ENCODE measurements around the gene FOXP1. TPM values are rescaled to one million over a fixed set of nuclear protein-coding genes. Genes with fewer than 3 reads are reported as not detected.

Gene FOXP1
- total and polyA plus RNA-seq, 2 experiments from 2014 or later: 37.4 to 59.9 TPM

GRCh38 chr3:71484047-71484446, 99.5 kb downstream of the FOXP1 start:
- 94 to 99% methylated on average over 2 of the region's 2 CpGs for WGBS, 2 experiments (ENCODE audit: low coverage in 1 of 2, low lambda C conversion rate in 2 of 2, missing lambda C conversion rate in 2 of 2)
- no peaks in the 10 kb centered on the region for H4K20me1 ChIP-seq (ENCODE audit: insufficient read depth)
- no peak overlapping the region for H3K9ac ChIP-seq
- no peak overlapping the region for H3K4me3 ChIP-seq
- TF ChIP-seq EZH2 (IDR thresholded peaks at IDR 0.05; ENCODE audit: insufficient read depth, poor library complexity, severe bottlenecking) (no peak), EZH2phosphoT487 (IDR thresholded peaks at IDR 0.05; ENCODE audit: insufficient read depth, low read depth) (no peak)
- H3K27ac ChIP-seq: no peak overlapping the region
- no peak overlapping the region for H2AFZ ChIP-seq
- H3F3A ChIP-seq (ENCODE audit: insufficient read depth): no peaks in the 10 kb centered on the region
- H3K9me3 ChIP-seq (ENCODE audit: low read depth): no peaks in the 10 kb centered on the region
- in situ Hi-C loops (cut with MboI): no loop called here
- H3K79me2 ChIP-seq (ENCODE audit: insufficient read depth): peaks cover 69% of the 10 kb centered on the region
- no peaks in the 10 kb centered on the region for H3K27me3 ChIP-seq (replicated peaks; ENCODE audit: insufficient read depth)
- DNase-seq: no peak
- no peaks in the 10 kb centered on the region for H3K9me2 ChIP-seq (ENCODE audit: insufficient read depth)
- no peak overlapping the region for H3K4me2 ChIP-seq (ENCODE audit: unreplicated experiment)
- H3K4me1 ChIP-seq (ENCODE audit: insufficient read depth): no peaks in the 10 kb centered on the region
- no peaks in the 10 kb centered on the region for H3K36me3 ChIP-seq (ENCODE audit: low read depth)

- in situ Hi-C loops (cut with MboI): no loop called here
- no peak overlapping the region for H3K9ac ChIP-seq
- no peaks in the 10 kb centered on the region for H3K27me3 ChIP-seq (replicated peaks; ENCODE audit: insufficient read depth)
- TF ChIP-seq EZH2 (IDR thresholded peaks at IDR 0.05; ENCODE audit: insufficient read depth, poor library complexity, severe bottlenecking): no peak
- H3K9me2 ChIP-seq (ENCODE audit: insufficient read depth): no peaks in the 10 kb centered on the region
- H3K4me3 ChIP-seq: no peak overlapping the region
- 86 to 92% methylated on average over 5 of the region's 5 CpGs for WGBS, 2 experiments (ENCODE audit: low coverage in 1 of 2, low lambda C conversion rate in 2 of 2, missing lambda C conversion rate in 2 of 2)
- H4K20me1 ChIP-seq (ENCODE audit: insufficient read depth): no peaks in the 10 kb centered on the region
- H3K9me3 ChIP-seq (ENCODE audit: low read depth): no peaks in the 10 kb centered on the region
- H2AFZ ChIP-seq: no peak overlapping the region
- H3K4me1 ChIP-seq (ENCODE audit: insufficient read depth): no peaks in the 10 kb centered on the region
- no peak for DNase-seq
- no peaks in the 10 kb centered on the region for H3F3A ChIP-seq (ENCODE audit: insufficient read depth)
- H3K4me2 ChIP-seq (ENCODE audit: unreplicated experiment): no peak overlapping the region
- no peaks in the 10 kb centered on the region for H3K36me3 ChIP-seq (ENCODE audit: low read depth)
- H3K27ac ChIP-seq: no peak overlapping the region
- peaks cover 82% of the 10 kb centered on the region for H3K79me2 ChIP-seq (ENCODE audit: insufficient read depth)
These were observed 100.8 kb downstream of the FOXP1 start for GRCh38 chr3:71482771-71483170.

- Histone ChIP-seq H3K9me3 (ENCODE audit: low read depth) (no peaks in the 10 kb centered on the region), H3K79me2 (ENCODE audit: insufficient read depth) (peaks cover 69% of the 10 kb centered on the region), H3K4me2 (ENCODE audit: unreplicated experiment) (no peak overlapping the region), H3K9me2 (ENCODE audit: insufficient read depth) (no peaks in the 10 kb centered on the region), H3K4me3 (no peak overlapping the region), H3K27me3 (replicated peaks; ENCODE audit: insufficient read depth) (no peaks in the 10 kb centered on the region), H3K9ac (no peak overlapping the region), H4K20me1 (ENCODE audit: insufficient read depth) (no peaks in the 10 kb centered on the region), H3K4me1 (ENCODE audit: insufficient read depth) (no peaks in the 10 kb centered on the region), H3F3A (ENCODE audit: insufficient read depth) (no peaks in the 10 kb centered on the region), H3K36me3 (ENCODE audit: low read depth) (no peaks in the 10 kb centered on the region), H3K27ac (no peak overlapping the region), H2AFZ (no peak overlapping the region)
- no peak for TF ChIP-seq EZH2phosphoT487 (IDR thresholded peaks at IDR 0.05; ENCODE audit: insufficient read depth, low read depth)
- TF ChIP-seq EZH2 (IDR thresholded peaks at IDR 0.05; ENCODE audit: insufficient read depth, poor library complexity, severe bottlenecking): no peak
- 34 to 35% methylated on average over 2 of the region's 2 CpGs for WGBS, 2 experiments (ENCODE audit: low coverage in 1 of 2, low lambda C conversion rate in 2 of 2, missing lambda C conversion rate in 2 of 2)
- DNase-seq: peak; percentile 63
- in situ Hi-C loops (cut with MboI): no loop called here
These were observed 105.0 kb downstream of the FOXP1 start for GRCh38 chr3:71478568-71478967.

GRCh38 chr3:71476950-71477349, 106.6 kb downstream of the FOXP1 start:
- H4K20me1 ChIP-seq (ENCODE audit: insufficient read depth): no peaks in the 10 kb centered on the region
- no peaks in the 10 kb centered on the region for H3K9me3 ChIP-seq (ENCODE audit: low read depth)
- no peaks in the 10 kb centered on the region for H3K9me2 ChIP-seq (ENCODE audit: insufficient read depth)
- no peak for TF ChIP-seq EZH2phosphoT487 (IDR thresholded peaks at IDR 0.05; ENCODE audit: insufficient read depth, low read depth)
- no peak overlapping the region for H2AFZ ChIP-seq
- H3K4me2 ChIP-seq (ENCODE audit: unreplicated experiment): no peak overlapping the region
- H3K9ac ChIP-seq: no peak overlapping the region
- 92 to 97% methylated on average over 2 of the region's 2 CpGs for WGBS, 2 experiments (ENCODE audit: low coverage in 1 of 2, low lambda C conversion rate in 2 of 2, missing lambda C conversion rate in 2 of 2)
- H3K79me2 ChIP-seq (ENCODE audit: insufficient read depth): peaks cover 74% of the 10 kb centered on the region
- H3K27ac ChIP-seq: no peak overlapping the region
- H3F3A ChIP-seq (ENCODE audit: insufficient read depth): no peaks in the 10 kb centered on the region
- in situ Hi-C loops (cut with MboI): no loop called here
- no peaks in the 10 kb centered on the region for H3K36me3 ChIP-seq (ENCODE audit: low read depth)
- H3K4me1 ChIP-seq (ENCODE audit: insufficient read depth): no peaks in the 10 kb centered on the region
- no peak for DNase-seq
- H3K27me3 ChIP-seq (replicated peaks; ENCODE audit: insufficient read depth): no peaks in the 10 kb centered on the region
- H3K4me3 ChIP-seq: no peak overlapping the region

GRCh38 chr3:71469138-71469435, 114.4 kb downstream of the FOXP1 start:
- no peaks in the 10 kb centered on the region for H3F3A ChIP-seq (ENCODE audit: insufficient read depth)
- no peak overlapping the region for H3K27ac ChIP-seq
- no peak overlapping the region for H3K4me3 ChIP-seq
- H3K27me3 ChIP-seq (replicated peaks; ENCODE audit: insufficient read depth): no peaks in the 10 kb centered on the region
- H3K9ac ChIP-seq: no peak overlapping the region
- WGBS, 2 experiments (ENCODE audit: low coverage in 1 of 2, low lambda C conversion rate in 2 of 2, missing lambda C conversion rate in 2 of 2): 45 to 50% methylated on average over 1 of the region's 1 CpG
- no peaks in the 10 kb centered on the region for H4K20me1 ChIP-seq (ENCODE audit: insufficient read depth)
- H3K9me2 ChIP-seq (ENCODE audit: insufficient read depth): no peaks in the 10 kb centered on the region
- H3K79me2 ChIP-seq (ENCODE audit: insufficient read depth): peaks cover 36% of the 10 kb centered on the region
- no peak overlapping the region for H2AFZ ChIP-seq
- H3K9me3 ChIP-seq (ENCODE audit: low read depth): no peaks in the 10 kb centered on the region
- no peak for TF ChIP-seq EZH2 (IDR thresholded peaks at IDR 0.05; ENCODE audit: insufficient read depth, poor library complexity, severe bottlenecking)
- no peak for TF ChIP-seq EZH2phosphoT487 (IDR thresholded peaks at IDR 0.05; ENCODE audit: insufficient read depth, low read depth)
- H3K4me1 ChIP-seq (ENCODE audit: insufficient read depth): no peaks in the 10 kb centered on the region
- in situ Hi-C loops (cut with MboI): no loop called here
- H3K4me2 ChIP-seq (ENCODE audit: unreplicated experiment): no peak overlapping the region
- no peaks in the 10 kb centered on the region for H3K36me3 ChIP-seq (ENCODE audit: low read depth)
- peak; percentile 9 for DNase-seq
